Natural killer cell (primary cell): ENCODE results near the gene PTH2. TPM values are rescaled to one million over a fixed set of nuclear protein-coding genes. Genes with fewer than 3 reads are reported as not detected.
"Not testable (repeated sequence)": the region's sequence is repeated elsewhere in the genome, so short reads cannot be mapped to it uniquely, and the experiment has no call there.

Source experiments
- ATAC-seq, 3 donors: fragments of 150-1000 bp in 2 of 3; fragments of 200-7000 bp in 1 of 3; cut with Tn5 transposase; 1 replicate in 1 of 3; 2 replicates in 2 of 3; pipeline ENCODE4 v1.10.0; 2021; ENCODE audit warnings: mild to moderate bottlenecking in 2 of 3, moderate library complexity in 2 of 3
- DNase-seq, 2 donors: peaks; one replicate each; pipeline versions ENCODE4 v3.0.0 to v3.0.0-alpha.2; 2013 to 2021; ENCODE audit warnings: mixed read lengths in 1 of 2
- H3K27ac ChIP-seq: one replicate; pipeline ENCODE4 v1.5.1; 2013; ENCODE audit warnings: mild to moderate bottlenecking, low read length
- H3K27me3 ChIP-seq: one replicate; pipeline ENCODE4 v1.6.1; 2013; ENCODE audit warnings: low read length; ENCODE audit not compliant: control insufficient read depth, insufficient read depth
- H3K36me3 ChIP-seq: one replicate; pipeline ENCODE4 v1.6.1; 2013; ENCODE audit warnings: low read length; ENCODE audit not compliant: control insufficient read depth, insufficient read depth
- H3K4me1 ChIP-seq: one replicate; pipeline ENCODE4 v1.6.1; 2013; ENCODE audit warnings: low read length; ENCODE audit not compliant: control insufficient read depth, insufficient read depth
- H3K4me3 ChIP-seq: one replicate; pipeline ENCODE4 v1.5.1; 2013; ENCODE audit warnings: low read length
- H3K9me3 ChIP-seq: one replicate; pipeline ENCODE4 v1.6.1; 2013; ENCODE audit warnings: low read length; ENCODE audit not compliant: control insufficient read depth, insufficient read depth
- H3K27ac Mint-ChIP-seq, 2 donors: one replicate each; pipeline ENCODE4 v1.8.0; 2022; ENCODE audit warnings: mild to moderate bottlenecking in 2 of 2, mixed read lengths in 2 of 2, moderate library complexity in 1 of 2
- H3K27me3 Mint-ChIP-seq, 2 donors: one replicate each; pipeline ENCODE4 v1.8.0; 2022; ENCODE audit warnings: low read depth in 2 of 2, mixed read lengths in 2 of 2
- H3K36me3 Mint-ChIP-seq: one replicate; pipeline ENCODE4 v1.8.0; 2022; ENCODE audit warnings: mixed read lengths
- H3K4me1 Mint-ChIP-seq, 2 donors: one replicate each; pipeline ENCODE4 v1.8.0; 2022; ENCODE audit warnings: mixed read lengths in 2 of 2
- H3K4me3 Mint-ChIP-seq: one replicate; pipeline ENCODE4 v1.8.0; 2022; ENCODE audit warnings: mild to moderate bottlenecking, moderate library complexity, mixed read lengths
- H3K9me3 Mint-ChIP-seq, 2 donors: one replicate each; pipeline ENCODE4 v1.8.0; 2022; ENCODE audit warnings: mixed read lengths in 2 of 2
- WGBS: methylation state at CpG from one replicate; pipeline ENCODE4 v1.1.7; 2013; ENCODE audit warnings: missing lambda C conversion rate; ENCODE audit not compliant: insufficient coverage; 5-methylcytosine and 5-hydroxymethylcytosine counted together
- intact Hi-C: fragments of 100-400 bp; cut with micrococcal nuclease; formaldehyde crosslinking; loops from one replicate; pipeline ENCODE4 v1.14.2; 2022
- total RNA-seq, 4 donors: library from RNA; stranded (reverse); fragments of 120-200 nt in 1 of 4; gene quantifications; one replicate each; pipeline versions ENCODE4 v1.2.3 to v1.2.4, GENCODE V29; 2013 to 2022
- TF ChIP-seq, protein P1 (sequence below): fragments of 200-600 bp; IDR thresholded peaks from one replicate; pipeline ENCODE4 v1.8.0; 2022; ENCODE audit warnings: antibody characterized with exemption

The PTH2 gene
- total RNA-seq, 3 donors from 2014 or later (not counting 1 experiment from before 2014, with no cell fraction given) = not detected

DNA sequence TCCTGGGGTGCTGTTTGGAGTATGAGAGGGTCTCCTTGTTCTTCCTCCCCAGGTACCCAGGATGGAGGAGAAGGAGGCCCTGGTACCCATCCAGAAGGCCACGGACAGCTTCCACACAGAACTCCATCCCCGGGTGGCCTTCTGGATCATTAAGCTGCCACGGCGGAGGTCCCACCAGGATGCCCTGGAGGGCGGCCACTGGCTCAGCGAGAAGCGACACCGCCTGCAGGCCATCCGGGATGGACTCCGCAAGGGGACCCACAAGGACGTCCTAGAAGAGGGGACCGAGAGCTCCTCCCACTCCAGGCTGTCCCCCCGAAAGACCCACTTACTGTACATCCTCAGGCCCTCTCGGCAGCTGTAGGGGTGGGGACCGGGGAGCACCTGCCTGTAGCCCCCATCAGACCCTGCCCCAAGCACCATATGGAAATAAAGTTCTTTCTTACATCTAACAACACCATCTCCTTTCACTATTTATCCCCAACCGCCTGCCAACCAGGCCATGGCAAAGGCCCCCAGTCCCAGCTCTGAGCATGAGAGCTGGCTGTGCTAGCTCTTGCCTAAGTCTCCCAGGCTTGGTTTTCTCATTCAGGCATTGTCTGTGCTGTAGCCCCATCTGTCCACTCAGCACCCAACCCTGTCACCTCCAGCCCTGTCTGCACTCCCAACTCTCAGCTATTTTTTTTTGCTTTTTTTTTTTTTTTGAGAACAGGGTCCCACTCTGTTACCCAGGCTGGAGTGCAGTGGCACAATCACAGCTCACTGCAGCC lies 48.4 kb downstream of the PTH2 start:
- 93% methylated on average over 16 of the region's 16 CpGs for WGBS
- no peaks in the 10 kb centered on the region for H3K9me3 Mint-ChIP-seq

DNA sequence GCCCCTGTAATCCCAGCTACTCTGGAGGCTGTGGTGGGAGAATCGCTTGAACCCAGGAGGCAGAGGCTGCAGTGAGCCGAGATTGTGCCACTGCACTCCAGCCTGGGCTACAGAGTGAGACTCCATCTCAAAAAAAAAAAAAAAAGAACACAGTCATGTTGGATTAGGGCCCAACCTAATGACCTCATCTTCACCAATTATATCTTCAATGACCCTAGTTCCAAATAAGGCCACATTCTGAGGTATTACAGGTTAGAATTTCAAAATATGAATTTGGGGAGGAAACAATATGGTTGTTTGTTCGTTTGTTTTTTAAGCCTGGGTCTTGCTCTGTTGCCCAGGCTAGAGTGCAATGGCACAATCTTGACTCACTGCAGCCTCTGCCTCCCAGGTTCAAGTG lies 50.1 kb downstream of the PTH2 start:
- H3K36me3 ChIP-seq, H3K4me3 Mint-ChIP-seq, H3K27me3 ChIP-seq, H3K4me3 ChIP-seq, intact Hi-C loops, H3K4me1 Mint-ChIP-seq, H3K9me3 Mint-ChIP-seq, ATAC-seq, H3K27ac Mint-ChIP-seq, H3K4me1 ChIP-seq, DNase-seq, H3K27ac ChIP-seq: not testable (repeated sequence)
- Mint-ChIP-seq H3K27me3 (peaks cover 12 to 18% of the 10 kb centered on the region in 2 donors), H3K36me3 (peaks cover 10% of the 10 kb centered on the region)
- H3K9me3 ChIP-seq = peaks cover 15% of the 10 kb centered on the region
- WGBS = 86% methylated on average over 3 of the region's 3 CpGs

More for the DNA sequence above, 48.4 kb downstream of the PTH2 start:
- Mint-ChIP-seq H3K27me3 (peaks cover 10 to 18% of the 10 kb centered on the region in 2 donors), H3K27ac (no peak overlapping the region), H3K36me3 (no peaks in the 10 kb centered on the region), H3K4me1 (no peaks in the 10 kb centered on the region), H3K4me3 (no peak overlapping the region)
- Histone ChIP-seq H3K4me3 (no peak overlapping the region), H3K9me3 (peaks cover 2% of the 10 kb centered on the region), H3K36me3 (no peaks in the 10 kb centered on the region), H3K27ac (no peak overlapping the region), H3K27me3 (no peaks in the 10 kb centered on the region), H3K4me1 (no peaks in the 10 kb centered on the region)
- no peak for DNase-seq
- ATAC-seq = no peak
- intact Hi-C loops = no loop called here
- TF ChIP-seq, protein P1, sequence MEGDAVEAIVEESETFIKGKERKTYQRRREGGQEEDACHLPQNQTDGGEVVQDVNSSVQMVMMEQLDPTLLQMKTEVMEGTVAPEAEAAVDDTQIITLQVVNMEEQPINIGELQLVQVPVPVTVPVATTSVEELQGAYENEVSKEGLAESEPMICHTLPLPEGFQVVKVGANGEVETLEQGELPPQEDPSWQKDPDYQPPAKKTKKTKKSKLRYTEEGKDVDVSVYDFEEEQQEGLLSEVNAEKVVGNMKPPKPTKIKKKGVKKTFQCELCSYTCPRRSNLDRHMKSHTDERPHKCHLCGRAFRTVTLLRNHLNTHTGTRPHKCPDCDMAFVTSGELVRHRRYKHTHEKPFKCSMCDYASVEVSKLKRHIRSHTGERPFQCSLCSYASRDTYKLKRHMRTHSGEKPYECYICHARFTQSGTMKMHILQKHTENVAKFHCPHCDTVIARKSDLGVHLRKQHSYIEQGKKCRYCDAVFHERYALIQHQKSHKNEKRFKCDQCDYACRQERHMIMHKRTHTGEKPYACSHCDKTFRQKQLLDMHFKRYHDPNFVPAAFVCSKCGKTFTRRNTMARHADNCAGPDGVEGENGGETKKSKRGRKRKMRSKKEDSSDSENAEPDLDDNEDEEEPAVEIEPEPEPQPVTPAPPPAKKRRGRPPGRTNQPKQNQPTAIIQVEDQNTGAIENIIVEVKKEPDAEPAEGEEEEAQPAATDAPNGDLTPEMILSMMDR = no peak

Other genes with a start within 250 kb of the PTH2 start
- gene SLC6A16, start 98.2 kb downstream of the PTH2 start, total RNA-seq = 10 to 100 TPM in 2 of 3 donors, 1 to 10 TPM in 1; 7.2 to 11.5 (median 10.8) TPM
- gene CD37, start 88.0 kb downstream of the PTH2 start, total RNA-seq = 100 to 1,000 TPM; 322 to 392 (median 359) TPM
- not detected for gene TEAD2, start 61.0 kb downstream of the PTH2 start, total RNA-seq
- gene DKKL1, start 59.6 kb downstream of the PTH2 start, total RNA-seq = not detected
- gene KASH5, start 35.2 kb downstream of the PTH2 start, total RNA-seq = under 1 TPM in 2 of 3 donors, not detected in 1; 0.73 to 0.80 TPM
- gene GFY, start 1.9 kb upstream of the PTH2 start, total RNA-seq = not detected
- gene SLC17A7, start 18.1 kb upstream of the PTH2 start, total RNA-seq = not detected
- 100 to 1,000 TPM; 112 to 149 (median 138) TPM for gene PIH1D1, start 28.4 kb upstream of the PTH2 start, total RNA-seq
- 10 to 100 TPM; 39.9 to 43.2 (median 41.4) TPM for gene ALDH16A1, start 29.8 kb upstream of the PTH2 start, total RNA-seq
- gene FLT3LG, start 50.8 kb upstream of the PTH2 start, total RNA-seq = 10 to 100 TPM; 44.7 to 65.7 (median 64.8) TPM
- 1,000 to 10,000 TPM; 1,881 to 2,284 (median 2,283) TPM for gene RPL13A, start 64.2 kb upstream of the PTH2 start, total RNA-seq
- gene RPS11, start 73.0 kb upstream of the PTH2 start, total RNA-seq = 1,000 to 10,000 TPM; 1,427 to 1,714 (median 1,549) TPM
- 10 to 100 TPM; 13.5 to 39.2 (median 19.9) TPM for gene FCGRT, start 89.2 kb upstream of the PTH2 start, total RNA-seq
- gene RCN3, start 104.6 kb upstream of the PTH2 start, total RNA-seq = 1 to 10 TPM; 2.4 to 4.7 (median 3.0) TPM
- 10 to 100 TPM; 46.7 to 63.6 (median 59.8) TPM for gene NOSIP, start 157.1 kb upstream of the PTH2 start, total RNA-seq
- under 1 TPM in 2 of 3 donors, not detected in 1; 0.39 to 0.56 TPM for gene PRRG2, start 157.9 kb upstream of the PTH2 start, total RNA-seq
- gene PRR12, start 167.7 kb upstream of the PTH2 start, total RNA-seq = 10 to 100 TPM; 51.1 to 62.1 (median 56.0) TPM
- 1 to 10 TPM; 2.0 to 7.7 (median 5.9) TPM for gene RRAS, start 216.7 kb upstream of the PTH2 start, total RNA-seq
- 10 to 100 TPM; 38.9 to 46.2 (median 44.9) TPM for gene SCAF1, start 218.8 kb upstream of the PTH2 start, total RNA-seq
- 100 to 1,000 TPM; 176 to 184 (median 179) TPM for gene IRF3, start 242.4 kb upstream of the PTH2 start, total RNA-seq
- 10 to 100 TPM; 15.6 to 34.6 (median 22.3) TPM for gene BCL2L12, start 242.5 kb upstream of the PTH2 start, total RNA-seq